Right lobe of liver (tissue), 6 donors: ENCODE measurements around the gene AP5Z1. TPM values are rescaled to one million over a fixed set of nuclear protein-coding genes. Genes with fewer than 3 reads are reported as not detected.

Experiments used
- ATAC-seq, 4 donors: fragments of 200-7000 bp; cut with Tn5 transposase; one replicate each; pipeline ENCODE4 v1.9.1; 2020; ENCODE audit warnings: mild to moderate bottlenecking in 4 of 4, moderate library complexity in 4 of 4
- DNase-seq, 3 donors: peaks; one replicate each; pipeline ENCODE4 v3.0.0-alpha.2; 2020
- H3K27ac ChIP-seq, 3 donors: fragments of 200-600 bp; one replicate each; pipeline ENCODE4 v1.8.0; 2022
- H3K27me3 ChIP-seq, 2 donors: fragments of 200-600 bp; one replicate each; pipeline ENCODE4 v1.8.0; 2022
- H3K36me3 ChIP-seq, 4 donors: fragments of 200-600 bp; sonication (generic) in 1 of 4; one replicate each; pipeline versions ENCODE4 v1.5.1 to v1.8.0; 2017 to 2022; ENCODE audit warnings: control low read depth in 1 of 4
- H3K4me1 ChIP-seq, 4 donors: fragments of 200-600 bp; sonication (generic) in 1 of 4; one replicate each; pipeline versions ENCODE4 v1.5.1 to v1.8.0; 2017 to 2022; ENCODE audit warnings: control low read depth in 1 of 4
- H3K4me3 ChIP-seq, 3 donors: fragments of 200-600 bp; one replicate each; pipeline ENCODE4 v1.8.0; 2022
- H3K9me3 ChIP-seq, 4 donors: fragments of 200-600 bp; sonication (generic) in 1 of 4; one replicate each; pipeline versions ENCODE4 v1.5.1 to v1.8.0; 2017 to 2022; ENCODE audit warnings: control low read depth in 1 of 4
- CTCF ChIP-seq, 4 donors: fragments of 200-600 bp in 3 of 4; fragments of 450-650 bp in 1 of 4; IDR thresholded peaks; one replicate each; pipeline versions ENCODE4 v1.5.1 to v1.8.0; 2016 to 2022; ENCODE audit warnings: antibody characterized with exemption in 4 of 4, mild to moderate bottlenecking in 2 of 4
- POLR2A ChIP-seq: fragments of 450-650 bp; IDR thresholded peaks from one replicate; pipeline ENCODE4 v1.6.1; 2017; ENCODE audit warnings: antibody characterized with exemption, mild to moderate bottlenecking
- WGBS: methylation state at CpG from one replicate; pipeline ENCODE4 v1.1.6; 2018; ENCODE audit warnings: low coverage, low lambda C conversion rate; ENCODE audit not compliant: insufficient coverage; ENCODE audit errors: missing lambda C conversion rate; 5-methylcytosine and 5-hydroxymethylcytosine counted together
- intact Hi-C, 2 donors: fragments of 100-400 bp; cut with DNase I; formaldehyde crosslinking; loops; one replicate each; pipeline versions ENCODE4 v1.11.2 to v1.14.1; 2022
- total RNA-seq, 6 experiments: library from RNA; depleted of rRNA in 2 of 6; stranded (reverse); fragments of >200 nt in 2 of 6; fragmentation: NEBNext Ultra II Directional in 3 of 6; extraction: Animal tissue kit (Norgen Biotek cat#: 25700) in 3 of 6; gene quantifications; one replicate each; pipeline versions ENCODE4 v1.1.0 to v1.2.4, GENCODE V29; 2016 to 2023
- donor health status: DM: no; HTN: yes; CAD: no.
- donor health status: DM: no; HTN: no; CAD: no.
- donor health status: DM: no; HTN: no; CAD: no.
- donor health status: DM: no; HTN: yes; CAD: no.
- donor health status: DM: no; HTN: yes; CAD: no.

The AP5Z1 gene
- total RNA-seq, 6 experiments from 2014 or later = 9.7 to 23.6 (median 14.2) TPM

GRCh38 chr7:4763091-4763793 is 12.2 kb upstream of the AP5Z1 start:
- peaks cover 0 to 48% (median 20%) of the 10 kb centered on the region in 4 donors for H3K36me3 ChIP-seq
- H3K4me1 ChIP-seq = no peaks in the 10 kb centered on the region
- intact Hi-C loops = no loop called here
- no peak overlapping the region for H3K4me3 ChIP-seq
- no peak for TF ChIP-seq CTCF (IDR thresholded peaks at IDR 0.05)
- no peak for TF ChIP-seq POLR2A
- whole genome bisulfite sequencing = 99% methylated on average over 10 of the region's 32 CpGs
- H3K27ac ChIP-seq = no peak overlapping the region
- no peaks in the 10 kb centered on the region for H3K9me3 ChIP-seq
- DNase-seq (no peak), ATAC-seq (no peak)
- H3K27me3 ChIP-seq = no peaks in the 10 kb centered on the region

- Histone ChIP-seq H3K9me3 (no peaks in the 10 kb centered on the region), H3K27ac (no peak overlapping the region), H3K4me3 (no peak overlapping the region), H3K36me3 (peaks cover 0 to 43% (median 19%) of the 10 kb centered on the region in 4 donors), H3K4me1 (no peaks in the 10 kb centered on the region), H3K27me3 (no peaks in the 10 kb centered on the region)
- DNase-seq (no peak), ATAC-seq (no peak)
- intact Hi-C loops = no loop called here
- no peak for TF ChIP-seq CTCF (IDR thresholded peaks at IDR 0.05)
- no peak for TF ChIP-seq POLR2A
- 100% methylated on average over 2 of the region's 21 CpGs for WGBS
These were observed 11.6 kb upstream of the AP5Z1 start for GRCh38 chr7:4763794-4764185.

- no peak overlapping the region for H3K4me3 ChIP-seq
- DNase-seq (no peak), ATAC-seq (no peak)
- no peaks in the 10 kb centered on the region for H3K4me1 ChIP-seq
- H3K36me3 ChIP-seq = peaks cover 0 to 36% (median 19%) of the 10 kb centered on the region in 4 donors
- no peak overlapping the region for H3K27ac ChIP-seq
- H3K27me3 ChIP-seq = no peaks in the 10 kb centered on the region
- 89% methylated on average over 8 of the region's 35 CpGs for whole genome bisulfite sequencing
- intact Hi-C loops = no loop called here
- no peak for TF ChIP-seq POLR2A
- TF ChIP-seq CTCF (IDR thresholded peaks at IDR 0.05) = no peak
- H3K9me3 ChIP-seq = no peaks in the 10 kb centered on the region
These were observed 10.9 kb upstream of the AP5Z1 start for GRCh38 chr7:4764402-4765007.

GRCh38 chr7:4765776-4766490 is 9.5 kb upstream of the AP5Z1 start:
- ATAC-seq (peak in 1 of 4 donors; percentile 5), DNase-seq (no peak)
- H3K27ac ChIP-seq = no peak overlapping the region
- H3K4me1 ChIP-seq = no peaks in the 10 kb centered on the region
- H3K36me3 ChIP-seq = peaks cover 0 to 30% (median 17%) of the 10 kb centered on the region in 4 donors
- intact Hi-C loops = no loop called here
- H3K4me3 ChIP-seq = no peak overlapping the region
- no peak for TF ChIP-seq POLR2A
- peak in 2 of 4 donors; percentile 7 to 9 for TF ChIP-seq CTCF (IDR thresholded peaks at IDR 0.05)
- no peaks in the 10 kb centered on the region for H3K27me3 ChIP-seq
- 73% methylated on average over 10 of the region's 23 CpGs for WGBS
- no peaks in the 10 kb centered on the region for H3K9me3 ChIP-seq
